Upper lobe of left lung (tissue), 6 donors: Measurements from ENCODE around the gene FGF12. TPM values are rescaled to one million over a fixed set of nuclear protein-coding genes. Genes with fewer than 3 reads are reported as not detected.
"Not testable (repeated sequence)": the region's sequence is repeated elsewhere in the genome, so short reads cannot be mapped to it uniquely, and the experiment has no call there.

Source experiments
- ATAC-seq, 2 donors: fragments of 200-7000 bp; cut with Tn5 transposase; one replicate each; pipeline ENCODE4 v1.9.1; 2022; ENCODE audit warnings: mild to moderate bottlenecking in 2 of 2, moderate library complexity in 2 of 2; ENCODE audit not compliant: low FRiP score in 2 of 2
- DNase-seq, 2 donors: peaks; one replicate each; pipeline ENCODE4 v3.0.0-alpha.2; 2019 to 2020
- H3K27ac ChIP-seq, 4 donors: fragments of 200-600 bp; sonication (generic); one replicate each; pipeline ENCODE4 v1.5.1; 2016 to 2019
- H3K27me3 ChIP-seq, 4 donors: fragments of 200-600 bp; sonication (generic); one replicate each; pipeline ENCODE4 v1.5.1; 2017 to 2019
- H3K36me3 ChIP-seq, 4 donors: fragments of 200-600 bp; sonication (generic); one replicate each; pipeline ENCODE4 v1.5.1; 2016 to 2019
- H3K4me1 ChIP-seq, 4 donors: fragments of 200-600 bp; sonication (generic); one replicate each; pipeline ENCODE4 v1.5.1; 2018 to 2019
- H3K4me3 ChIP-seq, 4 donors: fragments of 200-600 bp; sonication (generic); one replicate each; pipeline ENCODE4 v1.5.1; 2017 to 2019; ENCODE audit warnings: mild to moderate bottlenecking in 2 of 4, moderate library complexity in 1 of 4
- H3K9me3 ChIP-seq, 4 donors: fragments of 200-600 bp; sonication (generic); one replicate each; pipeline ENCODE4 v1.5.1; 2018 to 2019
- CTCF ChIP-seq, 6 experiments: fragments of 450-650 bp in 4 of 6; fragments of 200-600 bp in 2 of 6; sonication (generic) in 2 of 6; IDR thresholded peaks; one replicate each; pipeline ENCODE4 v1.5.1; 2016 to 2019; ENCODE audit warnings: antibody characterized with exemption in 6 of 6
- EP300 ChIP-seq, 4 donors: sonication (generic); formaldehyde crosslinking; IDR thresholded peaks; one replicate each; pipeline ENCODE4 v1.5.1; 2017; ENCODE audit warnings: antibody characterized with exemption in 4 of 4, control low read depth in 2 of 4
- POLR2A ChIP-seq, 4 donors: fragments of 450-650 bp; IDR thresholded peaks; one replicate each; pipeline ENCODE4 v1.5.1; 2016 to 2017; ENCODE audit warnings: antibody characterized with exemption in 4 of 4, mild to moderate bottlenecking in 2 of 4
- POLR2AphosphoS5 ChIP-seq, 2 donors: sonication (generic); formaldehyde crosslinking; IDR thresholded peaks; one replicate each; pipeline ENCODE4 v1.5.1; 2017; ENCODE audit warnings: antibody characterized with exemption in 2 of 2
- WGBS, 2 donors: methylation state at CpG; one replicate each; pipeline ENCODE4 v1.1.5; 2017 to 2018; 5-methylcytosine and 5-hydroxymethylcytosine counted together
- total RNA-seq, 6 donors: library from RNA; depleted of rRNA in 4 of 6; stranded (reverse); fragments of >200 nt in 4 of 6; gene quantifications; one replicate each; pipeline versions ENCODE4 v1.1.0 to v1.2.1, GENCODE V29; 2016 to 2021
- donor health status: DM: no; HTN: no; CAD: no; lungs with moderate emphysema.
- donor health status: DM: no; HTN: yes; CAD: no; lungs with severe emphysema.

Gene FGF12
- total RNA-seq, 6 donors from 2014 or later, result 0.83 to 5.3 (median 2.2) TPM

DNA sequence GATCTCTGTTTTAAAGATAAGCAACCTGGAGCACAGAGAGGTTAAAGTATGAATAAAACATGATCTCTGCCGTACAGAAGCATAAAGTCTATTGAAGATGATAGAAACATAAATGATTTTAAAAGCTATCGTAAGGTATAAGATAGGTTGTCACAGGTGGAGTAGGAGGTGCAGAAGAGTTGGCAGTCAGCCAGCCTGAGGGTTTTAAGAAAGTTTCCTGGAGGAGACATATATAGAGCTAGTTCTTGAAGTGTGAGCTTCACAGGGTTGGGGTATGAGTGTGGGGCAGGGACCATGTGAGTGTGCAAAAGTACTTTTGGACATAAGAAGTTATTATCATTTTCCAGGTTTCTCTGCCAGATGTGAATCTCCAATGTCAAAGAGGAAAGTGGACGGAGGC, 3.9 kb upstream of the FGF12 start:
- Histone ChIP-seq H3K4me3 (no peak overlapping the region), H3K9me3 (no peaks in the 10 kb centered on the region), H3K27ac (no peak overlapping the region), H3K4me1 (peaks cover 0 to 11% (median 5%) of the 10 kb centered on the region in 4 donors), H3K27me3 (no peaks in the 10 kb centered on the region), H3K36me3 (no peaks in the 10 kb centered on the region)
- WGBS, 2 donors, result 84 to 87% methylated on average over 3 of the region's 3 CpGs
- DNase-seq (no peak), ATAC-seq (no peak)
- no peak for TF ChIP-seq CTCF (IDR thresholded peaks at IDR 0.05)
- no peak for TF ChIP-seq EP300 (IDR thresholded peaks at IDR 0.05)
- TF ChIP-seq POLR2AphosphoS5 (IDR thresholded peaks at IDR 0.05), result no peak
- TF ChIP-seq POLR2A (IDR thresholded peaks at IDR 0.05), result no peak

DNA sequence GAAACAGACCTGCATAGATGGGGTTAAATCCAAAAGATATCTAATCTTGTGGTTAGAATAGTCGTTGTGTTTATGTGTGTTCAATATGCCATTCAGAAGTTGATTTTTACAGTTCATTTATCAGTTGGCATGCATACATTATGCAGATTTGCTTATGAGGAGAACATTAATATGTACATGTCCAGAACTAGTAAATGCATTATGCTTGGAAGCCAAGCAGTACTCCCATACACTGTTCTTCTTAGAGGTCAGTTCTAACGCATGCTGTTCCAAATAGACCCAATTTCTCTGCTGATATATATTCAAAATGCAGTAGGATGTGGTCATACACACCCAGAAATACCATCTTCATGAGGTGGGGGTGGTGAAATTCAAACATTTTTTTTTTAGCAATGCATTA, 956 bp downstream of the FGF12 start:
- 46% methylated on average over 2 of the region's 2 CpGs for WGBS, 2 donors
- Histone ChIP-seq H3K27ac (no peak overlapping the region), H3K9me3 (no peaks in the 10 kb centered on the region), H3K27me3 (no peaks in the 10 kb centered on the region), H3K4me3 (no peak overlapping the region), H3K4me1 (peaks cover 0 to 11% (median 5%) of the 10 kb centered on the region in 4 donors), H3K36me3 (no peaks in the 10 kb centered on the region)
- DNase-seq (no peak), ATAC-seq (no peak)
- no peak for TF ChIP-seq POLR2AphosphoS5 (IDR thresholded peaks at IDR 0.05)
- TF ChIP-seq POLR2A (IDR thresholded peaks at IDR 0.05), result no peak
- TF ChIP-seq CTCF (IDR thresholded peaks at IDR 0.05), result no peak
- TF ChIP-seq EP300 (IDR thresholded peaks at IDR 0.05), result no peak

- no peak overlapping the region for H3K4me3 ChIP-seq
- TF ChIP-seq EP300 (IDR thresholded peaks at IDR 0.05) (no peak), CTCF (IDR thresholded peaks at IDR 0.05) (no peak), POLR2A (IDR thresholded peaks at IDR 0.05) (no peak), POLR2AphosphoS5 (IDR thresholded peaks at IDR 0.05) (no peak)
These were observed 7.4 kb downstream of the FGF12 start for GRCh38 chr3:192719964-192720363.

GRCh38 chr3:192718156-192718555, 9.2 kb downstream of the FGF12 start:
- no peaks in the 10 kb centered on the region for H3K9me3 ChIP-seq
- ATAC-seq (no peak), DNase-seq (no peak)
- H3K27me3 ChIP-seq, result no peaks in the 10 kb centered on the region
- WGBS, 2 donors, result 22 to 28% methylated on average over 3 of the region's 3 CpGs
- no peak overlapping the region for H3K27ac ChIP-seq
- TF ChIP-seq POLR2A (IDR thresholded peaks at IDR 0.05) (no peak), EP300 (IDR thresholded peaks at IDR 0.05) (no peak), POLR2AphosphoS5 (IDR thresholded peaks at IDR 0.05) (no peak), CTCF (IDR thresholded peaks at IDR 0.05) (no peak)
- no peaks in the 10 kb centered on the region for H3K4me1 ChIP-seq
- no peaks in the 10 kb centered on the region for H3K36me3 ChIP-seq
- H3K4me3 ChIP-seq, result no peak overlapping the region

More at GRCh38 chr3:192719964-192720363, 7.4 kb downstream of the FGF12 start:
- DNase-seq (no peak), ATAC-seq (no peak)
- no peaks in the 10 kb centered on the region for H3K36me3 ChIP-seq
- 77 to 79% methylated on average over 3 of the region's 3 CpGs for WGBS, 2 donors
- no peaks in the 10 kb centered on the region for H3K4me1 ChIP-seq
- H3K9me3 ChIP-seq, result no peaks in the 10 kb centered on the region
- H3K27ac ChIP-seq, result no peak overlapping the region
- H3K27me3 ChIP-seq, result no peaks in the 10 kb centered on the region

- H3K4me1 ChIP-seq, result no peaks in the 10 kb centered on the region
- no peak overlapping the region for H3K4me3 ChIP-seq
- no peak for DNase-seq
- TF ChIP-seq POLR2AphosphoS5 (IDR thresholded peaks at IDR 0.05) (no peak), POLR2A (IDR thresholded peaks at IDR 0.05) (no peak), CTCF (IDR thresholded peaks at IDR 0.05) (no peak), EP300 (IDR thresholded peaks at IDR 0.05) (no peak)
- no peak overlapping the region for H3K27ac ChIP-seq
- no peak for ATAC-seq
- no peaks in the 10 kb centered on the region for H3K36me3 ChIP-seq
- no peaks in the 10 kb centered on the region for H3K27me3 ChIP-seq
- H3K9me3 ChIP-seq, result no peaks in the 10 kb centered on the region
These were observed 12.2 kb downstream of the FGF12 start for GRCh38 chr3:192715126-192715525.

DNA sequence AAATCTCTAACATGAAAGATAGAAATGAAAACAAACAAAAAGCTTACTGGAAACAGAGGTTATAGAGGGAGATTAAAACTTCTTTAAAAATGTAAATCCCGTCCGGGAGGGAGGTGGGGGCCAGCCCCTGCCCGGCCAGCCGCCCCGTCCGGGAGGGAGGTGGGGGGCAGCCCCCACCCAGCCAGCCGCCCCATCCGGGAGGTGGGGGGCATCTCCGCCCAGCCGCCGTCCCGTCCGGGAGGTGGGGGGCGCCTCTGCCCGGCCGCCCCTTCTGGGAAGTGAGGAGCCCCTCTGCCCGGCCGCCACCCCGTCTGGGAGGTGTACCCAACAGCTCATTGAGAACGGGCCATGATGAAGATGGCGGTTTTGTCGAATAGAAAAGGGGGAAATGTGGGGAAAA, 16.2 kb downstream of the FGF12 start:
- not testable (repeated sequence) for H3K27me3 ChIP-seq, H3K9me3 ChIP-seq, H3K27ac ChIP-seq, H3K4me3 ChIP-seq, H3K4me1 ChIP-seq, ATAC-seq, H3K36me3 ChIP-seq
- WGBS, 2 donors, result 88 to 98% methylated on average over 11 to 21 of the region's 22 CpGs
- peak in 1 of 2 donors; percentile 61 for DNase-seq
